Measurements from ENCODE around the gene CIP2A. TPM values are rescaled to one million over a fixed set of nuclear protein-coding genes. Genes with fewer than 3 reads are reported as not detected.
"Not testable (repeated sequence)": the region's sequence is repeated elsewhere in the genome, so short reads cannot be mapped to it uniquely, and the experiment has no call there.

Gene CIP2A
- 72.3 and 91.9 TPM in 2 replicates for total RNA-seq (2014; rRNA removed; shearing (Covaris generic))

- peak; percentile 92 for DNase-seq (ENCODE audit: low read depth)
Observed at GRCh38 chr3:108589081-108589997, at the start of gene CIP2A, which contains the start of gene DZIP3. TSS of gene CIP2A (minus strand) at chr3:108589438. CDS start at chr3:108589375, 63 bp downstream. TSS of gene DZIP3 (plus strand) at chr3:108589722. CDS start at chr3:108605407, 15,685 bp downstream.

- no peak for DNase-seq (ENCODE audit: low read depth)
Observed at GRCh38 chr3:108629974-108630373, 40.7 kb upstream of the CIP2A start.

- DNase-seq (ENCODE audit: low read depth) = peak; percentile 19
Observed at GRCh38 chr3:108623504-108623903, 34.3 kb upstream of the CIP2A start.

DNA sequence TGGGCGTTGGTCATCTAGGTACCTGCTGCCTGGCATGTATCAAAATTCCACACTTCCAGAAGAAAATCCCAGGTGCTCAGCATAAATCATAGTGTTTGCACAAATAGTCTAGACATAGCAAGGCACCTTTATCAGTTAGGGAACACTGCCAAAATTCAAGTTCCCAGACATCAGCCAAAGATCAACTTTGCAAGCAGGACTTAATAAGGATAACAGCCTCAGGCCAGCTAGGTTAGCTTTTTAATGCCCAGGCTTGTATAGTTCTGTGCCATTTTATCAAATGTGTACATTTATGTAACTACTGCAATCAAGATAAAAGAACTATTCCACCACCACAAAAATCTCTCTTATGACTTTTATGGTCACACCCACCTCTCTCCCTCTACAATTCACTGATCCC, 31.0 kb upstream of the CIP2A start:
- no peak for DNase-seq (ENCODE audit: low read depth)

DNA sequence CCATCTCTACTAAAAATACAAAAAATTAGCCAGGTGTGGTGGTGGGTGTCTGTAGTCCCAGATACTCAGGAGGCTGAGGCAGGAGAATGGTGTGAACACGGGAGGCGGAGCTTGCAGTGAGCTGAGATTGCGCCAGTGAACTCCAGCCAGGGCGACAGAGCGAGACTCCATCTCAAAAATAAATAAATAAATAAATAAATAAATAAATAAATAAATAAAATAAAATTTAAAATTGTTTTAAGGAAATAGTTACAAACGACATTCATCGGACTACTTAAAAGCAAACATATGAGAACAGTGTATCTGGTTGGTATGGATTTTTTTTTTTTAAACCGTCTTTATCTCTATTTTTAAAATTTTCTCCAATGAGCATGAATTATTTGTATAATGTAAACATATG, 26.9 kb upstream of the CIP2A start:
- not testable (repeated sequence) for DNase-seq (ENCODE audit: low read depth)

DNA sequence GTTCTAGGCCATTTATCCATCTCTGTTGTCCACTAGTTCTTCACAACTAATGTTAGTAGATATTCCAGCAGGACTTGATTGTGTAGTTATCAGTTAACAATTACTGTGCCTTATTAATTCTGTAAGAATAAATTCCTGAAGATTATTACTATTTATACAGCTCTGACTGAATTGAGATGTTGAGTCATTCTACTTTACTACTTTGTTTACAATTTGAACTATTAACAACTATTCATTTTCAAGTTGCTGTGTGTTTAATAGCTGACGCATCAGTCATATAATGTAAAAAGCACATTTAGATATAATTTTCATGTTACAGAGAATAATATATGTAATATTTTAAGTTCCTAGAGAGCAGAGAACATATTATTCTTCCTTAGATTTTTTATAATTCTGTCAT, 21.4 kb upstream of the CIP2A start:
- DNase-seq (ENCODE audit: low read depth) = no peak

DNA sequence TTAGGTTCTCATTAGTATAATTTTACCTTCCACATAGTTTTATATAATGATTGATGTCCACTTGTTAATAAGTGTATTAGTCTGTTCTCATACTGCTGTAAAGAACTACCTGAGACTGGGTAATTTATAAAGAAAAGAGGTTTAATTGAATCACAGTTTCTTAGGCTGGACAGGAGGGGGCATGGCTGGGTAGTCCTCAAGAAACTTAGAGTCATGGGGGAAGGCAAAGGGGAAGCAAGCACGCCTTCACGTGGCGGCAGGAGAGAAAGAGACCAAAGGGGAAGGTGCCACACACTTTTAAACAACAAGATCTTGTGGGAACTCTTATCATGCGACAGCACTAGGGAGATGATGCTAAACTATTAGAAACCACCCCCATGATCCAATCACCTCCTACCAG, 19.5 kb upstream of the CIP2A start:
- no peak for DNase-seq (ENCODE audit: low read depth)

DNA sequence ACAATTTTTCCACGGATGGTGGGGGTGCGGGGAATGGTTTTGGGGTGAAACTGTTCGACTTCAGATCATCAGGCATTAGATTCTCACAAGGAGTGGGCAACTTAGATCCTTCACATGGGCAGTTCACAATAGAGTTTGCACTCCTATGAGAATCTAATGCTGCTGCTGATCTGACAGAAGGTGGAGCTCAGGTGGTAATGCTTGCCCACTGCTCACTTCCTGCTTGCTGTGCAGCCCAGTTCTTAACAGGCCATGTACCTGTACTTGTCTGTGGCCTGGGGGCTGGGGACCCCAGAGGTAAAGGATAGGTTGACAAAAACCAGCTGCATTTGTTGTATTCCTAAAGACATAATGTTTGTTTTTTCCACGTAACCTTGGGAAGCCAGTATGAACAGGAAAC, 16.3 kb upstream of the CIP2A start:
- DNase-seq (ENCODE audit: low read depth) = no peak

DNA sequence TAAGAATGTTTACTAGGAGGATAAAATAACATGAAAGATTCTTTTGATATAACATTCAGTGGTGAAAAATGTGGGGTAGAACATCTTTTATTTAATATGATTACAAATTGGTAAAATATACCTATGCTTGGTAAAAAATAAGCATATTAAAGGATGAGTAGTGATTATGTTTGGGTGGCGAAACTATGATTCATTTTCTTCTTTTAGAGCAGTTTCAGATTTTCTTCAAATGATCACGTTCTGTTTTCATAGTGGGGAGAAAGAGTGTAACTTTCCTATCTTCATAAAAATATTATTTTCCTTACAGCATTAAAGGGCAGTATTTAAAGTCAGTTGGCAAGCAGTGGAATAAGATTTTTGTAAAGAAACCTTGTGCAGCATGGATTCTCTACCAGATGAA, 15.8 kb upstream of the CIP2A start:
- no peak for DNase-seq (ENCODE audit: low read depth)

DNA sequence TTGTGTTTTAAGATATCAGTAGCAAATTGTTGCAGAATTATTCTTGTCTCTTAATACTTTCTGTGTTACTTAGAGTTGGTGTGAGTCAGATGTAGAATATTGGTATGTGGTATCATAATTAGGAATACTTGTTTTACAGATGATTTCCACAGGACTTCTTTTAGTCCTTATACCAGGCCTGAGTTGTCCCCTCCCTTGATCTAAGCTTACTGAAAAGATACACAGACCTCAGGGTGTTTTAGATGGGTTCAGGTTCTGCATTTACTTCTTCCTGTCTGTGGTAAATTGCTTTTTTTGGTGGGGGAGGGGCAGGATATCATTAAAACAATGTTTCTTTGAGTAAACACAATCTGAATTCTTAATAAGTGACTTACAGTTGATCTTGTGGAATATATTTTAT, 14.5 kb upstream of the CIP2A start:
- DNase-seq (ENCODE audit: low read depth) = no peak

DNA sequence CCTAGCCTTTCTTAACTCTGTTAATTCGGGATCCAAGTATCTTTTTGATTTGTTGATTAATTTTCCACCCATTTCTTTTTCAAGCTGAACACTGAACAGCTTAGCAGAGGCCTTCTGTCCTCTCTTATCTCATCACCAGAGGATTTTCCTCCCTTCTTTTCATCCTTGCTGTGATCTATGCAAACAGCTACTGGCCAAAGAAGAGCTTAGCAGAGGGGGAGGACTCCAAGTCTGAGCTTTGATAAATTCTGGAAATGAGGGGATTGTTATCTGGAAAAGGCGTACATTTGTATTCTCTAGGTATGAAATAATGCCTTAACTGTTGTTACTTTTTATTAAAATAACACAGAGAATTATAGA, 13.7 kb upstream of the CIP2A start:
- DNase-seq (ENCODE audit: low read depth) = no peak

GRCh38 chr3:108602249-108602934, 13.2 kb upstream of the CIP2A start:
- DNase-seq (ENCODE audit: low read depth) = no peak

GRCh38 chr3:108599677-108600409, 10.6 kb upstream of the CIP2A start:
- DNase-seq (ENCODE audit: low read depth) = no peak

DNA sequence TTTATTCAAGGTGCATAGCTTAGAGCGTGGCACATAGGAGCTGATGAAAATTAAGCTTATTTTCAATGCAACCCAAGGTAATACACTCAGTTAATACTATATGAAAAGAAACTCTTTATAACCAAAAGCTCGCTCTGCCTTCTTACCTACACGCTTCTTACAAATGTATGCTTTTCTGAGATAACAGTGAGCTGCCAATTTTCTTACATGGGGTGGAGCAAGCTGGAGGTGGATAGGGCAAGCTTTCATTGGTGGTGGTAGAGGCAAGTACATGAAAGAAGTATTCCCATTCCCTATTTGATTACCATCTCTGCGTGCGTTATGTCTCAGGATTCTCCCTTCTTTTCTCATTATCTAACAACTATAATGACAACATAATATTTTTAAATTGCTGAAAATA, 9.1 kb upstream of the CIP2A start:
- DNase-seq (ENCODE audit: low read depth) = no peak

GRCh38 chr3:108595321-108595720, 6.1 kb upstream of the CIP2A start:
- no peak for DNase-seq (ENCODE audit: low read depth)

- no peak for DNase-seq (ENCODE audit: low read depth)
Observed at GRCh38 chr3:108590460-108590859, 1.2 kb upstream of the CIP2A start.

GRCh38 chr3:108589998-108590323, 723 bp upstream of the CIP2A start:
- DNase-seq (ENCODE audit: low read depth) = no peak

DNA sequence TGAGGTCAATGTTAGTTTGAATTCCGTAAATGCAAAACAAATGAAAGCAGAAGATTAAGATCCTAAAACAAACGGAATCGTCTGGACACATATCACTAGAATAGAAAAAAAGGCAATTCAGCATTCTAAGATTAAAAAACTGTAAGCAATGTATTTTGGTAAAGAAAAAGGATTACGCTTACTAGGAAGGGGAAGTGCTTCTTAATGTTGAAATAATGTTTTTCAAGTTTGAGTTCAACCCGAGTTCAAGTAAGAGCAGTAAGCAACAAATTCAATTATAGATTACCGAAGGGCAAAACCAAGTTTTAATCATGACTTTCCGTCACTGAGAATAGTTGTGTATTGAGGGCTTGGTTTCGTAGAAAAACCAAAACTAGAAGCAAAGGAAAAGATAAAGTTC, 637 bp downstream of the CIP2A start:
- no peak for DNase-seq (ENCODE audit: low read depth)

DNA sequence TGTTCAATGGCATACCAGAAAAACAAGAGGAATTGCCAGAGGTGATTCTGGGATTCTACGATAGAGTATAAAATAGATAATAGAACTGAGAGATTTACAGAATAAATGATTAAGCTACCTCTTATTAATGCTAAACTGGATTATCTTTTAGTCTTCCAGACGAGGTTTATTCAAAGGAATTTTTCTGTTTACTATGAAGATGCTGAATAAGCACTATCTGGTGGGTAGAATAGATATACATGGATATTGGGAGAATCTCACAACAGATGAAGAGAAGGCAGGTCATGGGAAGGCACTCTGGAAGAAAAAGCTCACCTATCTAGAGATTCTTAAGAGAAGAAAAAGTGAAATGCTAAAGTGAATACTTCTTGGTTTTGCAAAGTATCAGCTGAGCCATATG, 11.2 kb downstream of the CIP2A start:
- no peak for DNase-seq (ENCODE audit: low read depth)

GRCh38 chr3:108569336-108569735, 19.9 kb downstream of the CIP2A start:
- DNase-seq (ENCODE audit: low read depth) = no peak

- DNase-seq (ENCODE audit: low read depth) = no peak
Observed at GRCh38 chr3:108566599-108566998, 22.6 kb downstream of the CIP2A start.

DNA sequence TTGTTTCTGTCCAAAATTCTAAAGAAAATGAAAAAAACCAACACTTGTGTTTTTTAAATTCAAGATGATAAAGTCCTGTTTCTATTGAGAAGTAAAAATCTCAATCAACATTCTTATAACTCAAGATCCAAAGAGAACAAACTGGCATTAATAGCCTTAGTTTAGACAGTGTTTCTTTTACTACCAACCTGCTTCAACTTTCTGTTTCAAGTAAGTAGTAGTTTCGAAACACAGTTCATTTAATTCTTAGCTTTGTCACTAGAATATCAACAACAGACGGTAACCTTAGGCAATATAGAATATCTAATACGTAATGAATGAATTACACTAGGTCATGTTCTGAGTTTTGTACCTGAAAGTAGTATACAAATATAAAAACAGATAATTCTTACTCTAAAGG, 23.7 kb downstream of the CIP2A start:
- DNase-seq (ENCODE audit: low read depth) = no peak

GRCh38 chr3:108564564-108564963, 24.7 kb downstream of the CIP2A start:
- no peak for DNase-seq (ENCODE audit: low read depth)

Measured in RPMI7951 (cell line).